Measurements from ENCODE around the gene FBLL1.

FBLL1 gene

GRCh38 chr5:168575391-168576372 lies 46.6 kb downstream of the FBLL1 start:
- no peak overlapping the region for H4K91ac ChIP-seq (ENCODE audit: low read depth, low read length, poor library complexity)
- no peak overlapping the region for H2BK15ac ChIP-seq (ENCODE audit: low read length)
- H2BK5ac ChIP-seq (ENCODE audit: low read length) = no peak overlapping the region
- no peak overlapping the region for H3K23ac ChIP-seq (ENCODE audit: low read depth, low read length, poor library complexity)
- no peak overlapping the region for H3K4me3 ChIP-seq (ENCODE audit: low read length in 2 of 2)
- H3K18ac ChIP-seq (ENCODE audit: low read length) = no peak overlapping the region
- no peak overlapping the region for H3K27ac ChIP-seq (replicated peaks; ENCODE audit: low read length)
- no peak overlapping the region for H2AFZ ChIP-seq (ENCODE audit: low read length)
- H3K9me3 ChIP-seq (replicated peaks in 1 of 2; ENCODE audit: control insufficient read depth in 2 of 2, insufficient read depth in 1 of 2, low read depth in 1 of 2, low read length in 2 of 2) = peaks cover 0 to 34% of the 10 kb centered on the region in 2 donors
- peaks cover 0 to 67% of the 10 kb centered on the region in 2 donors for H3K36me3 ChIP-seq (replicated peaks in 1 of 2; ENCODE audit: control insufficient read depth in 2 of 2, insufficient read depth in 2 of 2, low read length in 2 of 2)
- H3K4ac ChIP-seq (ENCODE audit: low read length) = no peak overlapping the region
- H2AK5ac ChIP-seq (ENCODE audit: low read depth, low read length) = no peak overlapping the region
- no peak overlapping the region for H4K8ac ChIP-seq (ENCODE audit: low read depth, low read length)
- H3K9ac ChIP-seq (ENCODE audit: low read depth, low read length, poor library complexity) = no peak overlapping the region
- H3K27me3 ChIP-seq (ENCODE audit: control insufficient read depth in 3 of 3, insufficient read depth in 3 of 3, low read depth in 1 of 3, low read length in 3 of 3) = no peaks in the 10 kb centered on the region
- H3K14ac ChIP-seq (ENCODE audit: low read length) = no peak overlapping the region
- no peak overlapping the region for H2BK120ac ChIP-seq (ENCODE audit: low read depth, low read length)
- no peak overlapping the region for H2BK12ac ChIP-seq (ENCODE audit: low read length)
- no peaks in the 10 kb centered on the region for H3K79me1 ChIP-seq (ENCODE audit: low read depth, low read length)
- H3K4me2 ChIP-seq (ENCODE audit: insufficient read depth, low read length, poor library complexity, severe bottlenecking) = no peak overlapping the region
- no peak for DNase-seq (ENCODE audit: low spot score)
- H3K4me1 ChIP-seq (ENCODE audit: control insufficient read depth in 2 of 2, insufficient read depth in 1 of 2, low read depth in 1 of 2, low read length in 2 of 2) = peaks cover 3 to 13% of the 10 kb centered on the region in 2 donors
- no CpG with 5 or more reads among the region's 7 CpGs for WGBS, 2 donors (ENCODE audit: extremely low coverage in 2 of 2, insufficient read length in 2 of 2, insufficient replicate concordance in 1 of 2)

- Histone ChIP-seq H3K4me2 (ENCODE audit: insufficient read depth, low read length, poor library complexity, severe bottlenecking) (peak overlapping the region; percentile 61), H3K27ac (replicated peaks; ENCODE audit: low read length) (no peak overlapping the region), H3K14ac (ENCODE audit: low read length) (no peak overlapping the region), H4K91ac (ENCODE audit: low read depth, low read length, poor library complexity) (no peak overlapping the region), H2AK5ac (ENCODE audit: low read depth, low read length) (no peak overlapping the region), H2AFZ (ENCODE audit: low read length) (no peak overlapping the region), H3K18ac (ENCODE audit: low read length) (no peak overlapping the region), H4K8ac (ENCODE audit: low read depth, low read length) (no peak overlapping the region), H3K4ac (ENCODE audit: low read length) (no peak overlapping the region), H3K4me1 (ENCODE audit: control insufficient read depth in 2 of 2, insufficient read depth in 1 of 2, low read depth in 1 of 2, low read length in 2 of 2) (peaks cover 5 to 13% of the 10 kb centered on the region in 2 donors), H3K4me3 (ENCODE audit: low read length in 2 of 2) (peak overlapping the region; percentile 98 to 99), H3K27me3 (ENCODE audit: control insufficient read depth in 3 of 3, insufficient read depth in 3 of 3, low read depth in 1 of 3, low read length in 3 of 3) (no peaks in the 10 kb centered on the region), H3K9ac (ENCODE audit: low read depth, low read length, poor library complexity) (no peak overlapping the region), H2BK15ac (ENCODE audit: low read length) (no peak overlapping the region), H3K79me1 (ENCODE audit: low read depth, low read length) (no peaks in the 10 kb centered on the region), H3K9me3 (replicated peaks in 1 of 2; ENCODE audit: control insufficient read depth in 2 of 2, insufficient read depth in 1 of 2, low read depth in 1 of 2, low read length in 2 of 2) (peaks cover 0 to 28% of the 10 kb centered on the region in 2 donors), H2BK12ac (ENCODE audit: low read length) (no peak overlapping the region), H3K36me3 (replicated peaks in 1 of 2; ENCODE audit: control insufficient read depth in 2 of 2, insufficient read depth in 2 of 2, low read length in 2 of 2) (peaks cover 0 to 45% of the 10 kb centered on the region in 2 donors), H3K23ac (ENCODE audit: low read depth, low read length, poor library complexity) (no peak overlapping the region), H2BK120ac (ENCODE audit: low read depth, low read length) (no peak overlapping the region), H2BK5ac (ENCODE audit: low read length) (no peak overlapping the region)
- WGBS, 2 donors (ENCODE audit: extremely low coverage in 2 of 2, insufficient read length in 2 of 2, insufficient replicate concordance in 1 of 2) = no CpG with 5 or more reads among the region's 3 CpGs
- DNase-seq (ENCODE audit: low spot score) = no peak
These were observed 48.9 kb downstream of the FBLL1 start for GRCh38 chr5:168578006-168578405.

GRCh38 chr5:168578538-168579487 lies 49.7 kb downstream of the FBLL1 start, which contains the start of gene PANK3:
TSS of gene PANK3 (minus strand) at chr5:168579368. CDS start at chr5:168579283, 85 bp downstream.
- DNase-seq (ENCODE audit: low spot score) = no peak
- no peak within 1 kb of the TSS for H2BK120ac ChIP-seq (ENCODE audit: low read depth, low read length)
- peak within 1 kb of the TSS; percentile 93 for H2BK5ac ChIP-seq (ENCODE audit: low read length)
- H3K27ac ChIP-seq (replicated peaks; ENCODE audit: low read length) = peak within 1 kb of the TSS; percentile 95
- H3K4me2 ChIP-seq (ENCODE audit: insufficient read depth, low read length, poor library complexity, severe bottlenecking) = peak within 1 kb of the TSS; percentile 61
- peak within 1 kb of the TSS; percentile 4 for H2AK5ac ChIP-seq (ENCODE audit: low read depth, low read length)
- no peak within 1 kb of the TSS for H2BK12ac ChIP-seq (ENCODE audit: low read length)
- H3K4ac ChIP-seq (ENCODE audit: low read length) = no peak within 1 kb of the TSS
- H3K9me3 ChIP-seq (replicated peaks in 1 of 2; ENCODE audit: control insufficient read depth in 2 of 2, insufficient read depth in 1 of 2, low read depth in 1 of 2, low read length in 2 of 2) = peaks cover 0 to 28% of the 10 kb centered on the region in 2 donors
- H3K79me1 ChIP-seq (ENCODE audit: low read depth, low read length) = no peaks in the 10 kb centered on the region
- H4K8ac ChIP-seq (ENCODE audit: low read depth, low read length) = no peak within 1 kb of the TSS
- peaks cover 5 to 13% of the 10 kb centered on the region in 2 donors for H3K4me1 ChIP-seq (ENCODE audit: control insufficient read depth in 2 of 2, insufficient read depth in 1 of 2, low read depth in 1 of 2, low read length in 2 of 2)
- H3K23ac ChIP-seq (ENCODE audit: low read depth, low read length, poor library complexity) = peak within 1 kb of the TSS; percentile 86
- peak within 1 kb of the TSS; percentile 87 for H2AFZ ChIP-seq (ENCODE audit: low read length)
- H3K9ac ChIP-seq (ENCODE audit: low read depth, low read length, poor library complexity) = peak within 1 kb of the TSS; percentile 90
- H4K91ac ChIP-seq (ENCODE audit: low read depth, low read length, poor library complexity) = no peak within 1 kb of the TSS
- peak within 1 kb of the TSS; percentile 98 for H3K14ac ChIP-seq (ENCODE audit: low read length)
- WGBS, 2 donors (ENCODE audit: extremely low coverage in 2 of 2, insufficient read length in 2 of 2, insufficient replicate concordance in 1 of 2) = no CpG with 5 or more reads among the region's 63 CpGs
- H2BK15ac ChIP-seq (ENCODE audit: low read length) = peak within 1 kb of the TSS; percentile 90
- H3K18ac ChIP-seq (ENCODE audit: low read length) = peak within 1 kb of the TSS; percentile 98
- peaks cover 0 to 41% of the 10 kb centered on the region in 2 donors for H3K36me3 ChIP-seq (replicated peaks in 1 of 2; ENCODE audit: control insufficient read depth in 2 of 2, insufficient read depth in 2 of 2, low read length in 2 of 2)
- H3K27me3 ChIP-seq (ENCODE audit: control insufficient read depth in 3 of 3, insufficient read depth in 3 of 3, low read depth in 1 of 3, low read length in 3 of 3) = no peaks in the 10 kb centered on the region
- peak within 1 kb of the TSS; percentile 98 to 99 for H3K4me3 ChIP-seq (ENCODE audit: low read length in 2 of 2)
